HL-60/S4 treated with retinoic acid at 250 ng/mL for 4 days and 3 days (cell line): ENCODE data around the gene HPSE2.

Experiments
- in situ Hi-C: fragments of 300-500 bp; cut with MboI; formaldehyde crosslinking; loops from 2 replicates; pipeline ENCODE4 v1.7.0; 2022; ENCODE audit warnings: low sequenced_read_pairs

HPSE2 gene

GRCh38 chr10:98632456-98633150, 603.0 kb downstream of the HPSE2 start:
- in situ Hi-C loops: no loop called here

- in situ Hi-C loops: no loop called here
Observed at GRCh38 chr10:98628206-98628605, 607.4 kb downstream of the HPSE2 start.

- in situ Hi-C loops: no loop called here
Observed at GRCh38 chr10:98627711-98628110, 607.9 kb downstream of the HPSE2 start.

GRCh38 chr10:98624963-98625362, 610.7 kb downstream of the HPSE2 start:
- in situ Hi-C loops: no loop called here

GRCh38 chr10:98623176-98623575, 612.5 kb downstream of the HPSE2 start:
- in situ Hi-C loops: no loop called here

- in situ Hi-C loops: no loop called here
Observed at GRCh38 chr10:98621630-98622029, 614.0 kb downstream of the HPSE2 start.

GRCh38 chr10:98620503-98620902, 615.1 kb downstream of the HPSE2 start:
- in situ Hi-C loops: no loop called here

- in situ Hi-C loops: no loop called here
Observed at GRCh38 chr10:98619446-98619845, 616.2 kb downstream of the HPSE2 start.

- in situ Hi-C loops: no loop called here
Observed at GRCh38 chr10:98617906-98618520, 617.6 kb downstream of the HPSE2 start.

GRCh38 chr10:98613446-98613845, 622.2 kb downstream of the HPSE2 start:
- in situ Hi-C loops: no loop called here

GRCh38 chr10:98611436-98611835, 624.2 kb downstream of the HPSE2 start:
- in situ Hi-C loops: no loop called here

GRCh38 chr10:98610836-98611235, 624.8 kb downstream of the HPSE2 start:
- in situ Hi-C loops: no loop called here

- in situ Hi-C loops: no loop called here
Observed at GRCh38 chr10:98610301-98610700, 625.4 kb downstream of the HPSE2 start.

GRCh38 chr10:98609265-98609664, 626.4 kb downstream of the HPSE2 start:
- in situ Hi-C loops: no loop called here

GRCh38 chr10:98608411-98608810, 627.2 kb downstream of the HPSE2 start:
- in situ Hi-C loops: no loop called here

- in situ Hi-C loops: no loop called here
Observed at GRCh38 chr10:98602224-98602623, 633.4 kb downstream of the HPSE2 start.

GRCh38 chr10:98599032-98599610, 636.5 kb downstream of the HPSE2 start:
- in situ Hi-C loops: no loop called here

GRCh38 chr10:98596404-98596803, 639.2 kb downstream of the HPSE2 start:
- in situ Hi-C loops: no loop called here

- in situ Hi-C loops: no loop called here
Observed at GRCh38 chr10:98589691-98590090, 646.0 kb downstream of the HPSE2 start.

- in situ Hi-C loops: no loop called here
Observed at GRCh38 chr10:98589007-98589406, 646.6 kb downstream of the HPSE2 start.

- in situ Hi-C loops: no loop called here
Observed at GRCh38 chr10:98587156-98587837, 648.4 kb downstream of the HPSE2 start.

- in situ Hi-C loops: no loop called here
Observed at GRCh38 chr10:98586096-98586495, 649.6 kb downstream of the HPSE2 start.
